Endothelial cell of umbilical vein (primary cell): ENCODE results near the gene MAGEB17. TPM values are rescaled to one million over a fixed set of nuclear protein-coding genes. Genes with fewer than 3 reads are reported as not detected.

Experiments
- BruUV-seq: library from RNA; stranded (reverse); fragments of 400-500 nt; replicated peaks from 2 replicates; lab custom pipeline; 2021; lab: Mats Ljungman, UMichigan
- CTCF ChIA-PET: fragments of 300-600, 350-600 bp; sonication (Branson Sonifier 250); formaldehyde crosslinking; loops from one replicate; lab custom pipeline; 2021; ENCODE audit warnings: antibody characterized with exemption, inconsistent platforms; lab: Charles Lee
- POLR2A ChIA-PET: fragments of 300-600, 350-600 bp; sonication (Branson Sonifier 250); formaldehyde crosslinking; loops from one replicate; lab custom pipeline; 2021; ENCODE audit warnings: antibody characterized with exemption, inconsistent platforms; lab: Charles Lee
- DNase-seq: peaks from one replicate; pipeline ENCODE4 v3.0.0-alpha.2; 2011; ENCODE audit warnings: low read depth, low spot score
- FAIRE-seq: peaks from 2 replicates; lab custom pipeline; 2011; peaks lifted over from hg19 to GRCh38; lab: Jason Lieb, UNC
- H2AFZ ChIP-seq: 2 replicates; pipeline ENCODE4 v1.6.0; 2012; ENCODE audit warnings: low read depth, low read length, control low read depth, inconsistent platforms
- H3K27ac ChIP-seq: 2 replicates; pipeline ENCODE4 v1.5.1; 2011; ENCODE audit warnings: low read depth, mild to moderate bottlenecking, control low read depth, low read length, moderate library complexity; ENCODE audit not compliant: insufficient read depth
- H3K27me3 ChIP-seq, 2 experiments: 2 replicates each; pipeline versions ENCODE4 v1.6.0 to v1.6.1; 2011; ENCODE audit warnings: low read length in 2 of 2, mixed read lengths in 1 of 2; ENCODE audit not compliant: control insufficient read depth in 2 of 2, insufficient read depth in 2 of 2
- H3K36me3 ChIP-seq, 2 experiments: 2 replicates in 1 of 2; 3 replicates in 1 of 2; pipeline ENCODE4 v1.5.1; 2011; ENCODE audit warnings: low read length in 2 of 2, mild to moderate bottlenecking in 1 of 2, moderate library complexity in 1 of 2; ENCODE audit not compliant: control insufficient read depth in 2 of 2, insufficient read depth in 2 of 2; ENCODE audit errors: extremely low read depth in 1 of 2
- H3K4me1 ChIP-seq: 3 replicates; pipeline ENCODE4 v1.5.1; 2011; ENCODE audit warnings: mild to moderate bottlenecking, low read length; ENCODE audit not compliant: control insufficient read depth, insufficient read depth; ENCODE audit errors: extremely low read depth
- H3K4me2 ChIP-seq: 2 replicates; pipeline ENCODE4 v1.6.1; 2011; ENCODE audit warnings: low read length, control low read depth, mixed read lengths; ENCODE audit not compliant: insufficient read depth
- H3K4me3 ChIP-seq, 3 experiments: fragments of 200-600 bp in 1 of 3; sonication (generic), shearing (Covaris generic) in 1 of 3; replicated peaks in 1 of 3; 2 replicates each; pipeline ENCODE4 v1.5.1; 2011 to 2016; ENCODE audit warnings: control low read depth in 3 of 3, low read length in 3 of 3, mild to moderate bottlenecking in 2 of 3, inconsistent platforms in 1 of 3, low read depth in 1 of 3, moderate library complexity in 1 of 3; ENCODE audit not compliant: insufficient read depth in 1 of 3
- H3K79me2 ChIP-seq: 2 replicates; pipeline ENCODE4 v1.6.0; 2012; ENCODE audit warnings: low read length, inconsistent platforms; ENCODE audit not compliant: control insufficient read depth, insufficient read depth
- H3K9ac ChIP-seq: replicated peaks from 2 replicates; pipeline ENCODE3; 2011; ENCODE audit warnings: low read length, control low read depth; ENCODE audit not compliant: insufficient read depth; ENCODE audit errors: extremely low read depth
- H3K9me1 ChIP-seq: replicated peaks from 3 replicates; pipeline ENCODE4 v1.6.0; 2011; ENCODE audit warnings: mild to moderate bottlenecking, low read length; ENCODE audit not compliant: control insufficient read depth, insufficient read depth; ENCODE audit errors: extremely low read depth
- H3K9me3 ChIP-seq: replicated peaks from 2 replicates; pipeline ENCODE4 v1.5.1; 2012; ENCODE audit warnings: low read length, inconsistent platforms; ENCODE audit not compliant: control insufficient read depth, insufficient read depth
- H4K20me1 ChIP-seq: replicated peaks from 2 replicates; pipeline ENCODE3; 2011; ENCODE audit warnings: mild to moderate bottlenecking, low read length; ENCODE audit not compliant: control insufficient read depth, insufficient read depth; ENCODE audit errors: extremely low read depth
- GATA2 ChIP-seq: IDR thresholded peaks from 2 replicates; pipeline ENCODE4 v1.7.0; 2011; ENCODE audit warnings: low read depth, mild to moderate bottlenecking, moderate library complexity, mixed read lengths, low read length; ENCODE audit not compliant: insufficient read length, insufficient read depth
- JUN ChIP-seq: IDR thresholded peaks from 2 replicates; pipeline ENCODE4 v1.6.1; 2011; ENCODE audit warnings: borderline replicate concordance, low read depth; ENCODE audit not compliant: insufficient read length, insufficient read depth
- dilution Hi-C: fragments of 300-500 bp; cut with MboI; formaldehyde crosslinking; loops from one replicate; pipeline ENCODE4 v1.15.0; 2019; ENCODE audit warnings: low sequenced_read_pairs; ENCODE audit not compliant: extremely low pct_ligation_motif_present
- intact Hi-C: fragments of 100-400 bp; cut with micrococcal nuclease; formaldehyde crosslinking; loops from one replicate; pipeline ENCODE4 v1.10.0; 2022
- polyA plus RNA-seq, 4 experiments: library from polyadenylated mRNA; depleted of rRNA in 3 of 4; stranded (reverse) in 3 of 4; unstranded in 1 of 4; fragments of >200 nt; gene quantifications; 2 replicates each; pipeline versions ENCODE4 v1.2.1 to v1.2.3, GENCODE V29; 2011 to 2012; ENCODE audit warnings: missing spikeins in 1 of 4
- total RNA-seq: library from RNA; stranded (reverse); gene quantifications from 2 replicates; pipeline ENCODE4 v1.2.3, GENCODE V29; 2021
- TF ChIP-seq, protein P1 (sequence below): IDR thresholded peaks from 2 replicates; pipeline ENCODE4 v1.6.1; 2011; ENCODE audit not compliant: insufficient read depth, insufficient read length

MAGEB17 gene
- total and polyA plus RNA-seq, 2 donors (not counting 3 experiments of a cell fraction or from before 2014, with no cell fraction given) = not detected

DNA sequence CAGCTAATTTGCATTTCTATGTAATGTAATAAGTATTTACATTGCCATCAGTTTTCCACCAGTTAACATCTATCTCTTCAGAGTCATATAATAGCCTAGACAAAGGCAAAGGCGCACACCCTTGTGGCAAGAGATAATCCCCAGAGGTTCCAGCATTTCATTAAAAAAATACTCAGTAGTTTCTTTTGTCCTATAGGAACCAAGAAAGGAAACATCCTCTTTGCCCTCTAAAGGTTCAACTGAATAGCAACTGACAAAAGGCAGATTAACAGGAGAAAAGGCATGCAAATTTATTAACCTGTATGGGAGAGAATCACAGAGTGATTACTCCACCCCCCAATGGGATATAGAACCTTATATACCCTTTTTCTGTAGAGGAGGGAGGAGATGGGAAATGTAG is 48.4 kb downstream of the MAGEB17 start:
- FAIRE-seq (no peak), DNase-seq (no peak)
- H3K79me2 ChIP-seq = no peaks in the 10 kb centered on the region
- H3K4me3 ChIP-seq = no peak overlapping the region
- no TSS peak for BruUV-seq
- no peak overlapping the region for H3K27ac ChIP-seq
- no peak for TF ChIP-seq GATA2
- TF ChIP-seq JUN = no peak
- TF ChIP-seq, protein P1, sequence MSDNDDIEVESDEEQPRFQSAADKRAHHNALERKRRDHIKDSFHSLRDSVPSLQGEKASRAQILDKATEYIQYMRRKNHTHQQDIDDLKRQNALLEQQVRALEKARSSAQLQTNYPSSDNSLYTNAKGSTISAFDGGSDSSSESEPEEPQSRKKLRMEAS = no peak
- no peaks in the 10 kb centered on the region for H3K4me1 ChIP-seq
- intact Hi-C loops = loop anchor here (10.0 kb wide), 1 partner anchor 361 kb away; the partner anchor contains the start of gene AP1S2
- no peak overlapping the region for H2AFZ ChIP-seq
- no peak overlapping the region for H3K9ac ChIP-seq
- dilution Hi-C loops = no loop called here
- H3K4me2 ChIP-seq = no peak overlapping the region
- ChIA-PET POLR2A (no interaction called here), CTCF (no interaction called here)
- H4K20me1 ChIP-seq = no peaks in the 10 kb centered on the region
- H3K36me3 ChIP-seq = no peaks in the 10 kb centered on the region
- H3K9me3 ChIP-seq = no peaks in the 10 kb centered on the region
- no peaks in the 10 kb centered on the region for H3K9me1 ChIP-seq
- H3K27me3 ChIP-seq = no peaks in the 10 kb centered on the region

Other genes starting within 250 kb of the MAGEB17 start
- gene GRPR, start 43.9 kb upstream of the MAGEB17 start, total RNA-seq = 0.28 TPM in 1 of 2 replicates, not detected in the other
- gene GRPR, start 43.9 kb upstream of the MAGEB17 start, polyA plus RNA-seq = 0.11 and 0.16 TPM in 2 replicates